GM12878 (cell line): ENCODE measurements around the gene TRAPPC12.
"Not testable (repeated sequence)": the region's sequence is repeated elsewhere in the genome, so short reads cannot be mapped to it uniquely, and the experiment has no call there.

Experiments
- POLR2AphosphoS5 ChIP-seq: IDR thresholded peaks from 2 replicates; pipeline ENCODE4 v1.6.1; 2011; ENCODE audit warnings: mild to moderate bottlenecking, low read length, inconsistent platforms
- TARDBP ChIP-seq: IDR thresholded peaks from 2 replicates; pipeline ENCODE4 v1.6.1; 2016; ENCODE audit warnings: borderline replicate concordance
- ZSCAN29 ChIP-seq: fragments of 450-650 bp; IDR thresholded peaks from 2 replicates; pipeline ENCODE4 v1.6.1; 2017; ENCODE audit warnings: mild to moderate bottlenecking, moderate library complexity

DNA sequence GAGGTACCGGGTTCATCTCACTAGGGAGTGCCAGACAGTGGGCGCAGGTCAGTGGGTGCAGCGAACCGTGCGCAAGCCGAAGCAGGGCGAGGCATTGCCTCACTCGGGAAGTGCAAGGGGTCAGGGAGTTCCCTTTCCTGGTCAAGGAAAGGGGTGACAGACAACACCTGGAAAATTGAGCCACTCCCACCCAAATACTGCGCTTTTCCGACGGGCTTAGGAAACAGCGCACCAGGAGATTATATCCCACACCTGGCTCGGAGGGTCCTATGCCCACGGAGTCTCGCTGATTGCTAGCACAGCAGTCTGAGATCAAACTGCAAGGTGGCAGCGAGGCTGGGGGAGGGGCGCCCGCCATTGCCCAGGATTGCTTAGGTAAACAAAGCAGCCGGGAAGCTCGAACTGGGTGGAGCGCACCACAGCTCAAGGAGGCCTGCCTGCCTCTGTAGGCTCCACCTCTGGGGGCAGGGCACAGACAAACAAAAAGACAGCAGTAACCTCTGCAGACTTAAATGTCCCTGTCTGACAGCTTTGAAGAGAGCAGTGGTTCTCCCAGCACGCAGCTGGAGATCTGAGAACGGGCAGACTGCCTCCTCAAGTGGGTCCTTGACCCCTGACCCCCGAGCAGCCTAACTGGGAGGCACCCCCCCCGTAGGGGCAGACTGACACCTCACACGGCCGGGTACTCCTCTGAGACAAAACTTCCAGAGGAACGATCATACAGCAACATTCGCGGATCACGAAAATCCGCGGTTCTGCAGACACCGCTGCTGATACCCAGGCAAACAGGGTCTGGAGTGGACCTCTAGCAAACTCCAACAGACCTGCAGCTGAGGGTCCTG is 9.9 kb upstream of the TRAPPC12 start:
- not testable (repeated sequence) for TF ChIP-seq POLR2AphosphoS5, TARDBP, ZSCAN29
